Calu3 (cell line): ENCODE results near the gene ZNF334. TPM values are rescaled to one million over a fixed set of nuclear protein-coding genes. Genes with fewer than 3 reads are reported as not detected.

ENCODE experiments used
- BruUV-seq: library from RNA; stranded (reverse); fragments of 400-500 nt; replicated peaks from 2 replicates; lab custom pipeline; 2021; lab: Mats Ljungman, UMichigan
- CTCF ChIA-PET: fragments of 300-600 bp; sonication (Branson Sonifier 250); formaldehyde crosslinking; loops from one replicate; lab custom pipeline; 2022; ENCODE audit warnings: antibody characterized with exemption; lab: Charles Lee
- DNase-seq: peaks from one replicate; pipeline ENCODE4 v3.0.0; 2022
- H3K27ac Mint-ChIP-seq: one replicate; pipeline ENCODE4 v1.8.0; 2022; ENCODE audit warnings: mixed read lengths; ENCODE audit not compliant: unreplicated experiment
- H3K27me3 Mint-ChIP-seq: one replicate; pipeline ENCODE4 v1.8.0; 2022; ENCODE audit warnings: mixed read lengths; ENCODE audit not compliant: unreplicated experiment
- H3K36me3 Mint-ChIP-seq: one replicate; pipeline ENCODE4 v1.8.0; 2022; ENCODE audit warnings: mild to moderate bottlenecking, moderate library complexity, mixed read lengths; ENCODE audit not compliant: insufficient read depth, unreplicated experiment
- H3K4me1 Mint-ChIP-seq: one replicate; pipeline ENCODE4 v1.8.0; 2022; ENCODE audit warnings: mild to moderate bottlenecking, low read depth, mixed read lengths; ENCODE audit not compliant: unreplicated experiment
- H3K4me3 Mint-ChIP-seq: one replicate; pipeline ENCODE4 v1.8.0; 2022; ENCODE audit warnings: mild to moderate bottlenecking, low read depth, moderate library complexity, mixed read lengths; ENCODE audit not compliant: unreplicated experiment
- H3K9me3 Mint-ChIP-seq: one replicate; pipeline ENCODE4 v1.8.0; 2022; ENCODE audit warnings: low read depth, mixed read lengths; ENCODE audit not compliant: unreplicated experiment
- intact Hi-C: fragments of 100-400 bp; cut with micrococcal nuclease; formaldehyde crosslinking; loops from one replicate; pipeline ENCODE4 v1.10.0; 2022; ENCODE audit not compliant: unreplicated experiment
- total RNA-seq: library from RNA; stranded (reverse); gene quantifications from 2 replicates; pipeline ENCODE4 v1.2.3, GENCODE V29; 2022
- TF ChIP-seq, protein P1 (sequence below): fragments of 200-600 bp; IDR thresholded peaks from one replicate; pipeline ENCODE4 v1.8.0; 2022; ENCODE audit warnings: antibody characterized with exemption; ENCODE audit not compliant: unreplicated experiment

Gene ZNF334
- total RNA-seq, 1 experiment from 2014 or later, result not detected

- no peak for DNase-seq
- Mint-ChIP-seq H3K9me3 (peaks cover 29% of the 10 kb centered on the region), H3K4me1 (no peaks in the 10 kb centered on the region), H3K27me3 (peaks cover 66% of the 10 kb centered on the region), H3K4me3 (no peak overlapping the region), H3K27ac (no peak overlapping the region), H3K36me3 (no peaks in the 10 kb centered on the region)
- TF ChIP-seq, protein P1, sequence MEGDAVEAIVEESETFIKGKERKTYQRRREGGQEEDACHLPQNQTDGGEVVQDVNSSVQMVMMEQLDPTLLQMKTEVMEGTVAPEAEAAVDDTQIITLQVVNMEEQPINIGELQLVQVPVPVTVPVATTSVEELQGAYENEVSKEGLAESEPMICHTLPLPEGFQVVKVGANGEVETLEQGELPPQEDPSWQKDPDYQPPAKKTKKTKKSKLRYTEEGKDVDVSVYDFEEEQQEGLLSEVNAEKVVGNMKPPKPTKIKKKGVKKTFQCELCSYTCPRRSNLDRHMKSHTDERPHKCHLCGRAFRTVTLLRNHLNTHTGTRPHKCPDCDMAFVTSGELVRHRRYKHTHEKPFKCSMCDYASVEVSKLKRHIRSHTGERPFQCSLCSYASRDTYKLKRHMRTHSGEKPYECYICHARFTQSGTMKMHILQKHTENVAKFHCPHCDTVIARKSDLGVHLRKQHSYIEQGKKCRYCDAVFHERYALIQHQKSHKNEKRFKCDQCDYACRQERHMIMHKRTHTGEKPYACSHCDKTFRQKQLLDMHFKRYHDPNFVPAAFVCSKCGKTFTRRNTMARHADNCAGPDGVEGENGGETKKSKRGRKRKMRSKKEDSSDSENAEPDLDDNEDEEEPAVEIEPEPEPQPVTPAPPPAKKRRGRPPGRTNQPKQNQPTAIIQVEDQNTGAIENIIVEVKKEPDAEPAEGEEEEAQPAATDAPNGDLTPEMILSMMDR, result no peak
- intact Hi-C loops, result no loop called here
- CTCF ChIA-PET, result no interaction called here
- no TSS peak for BruUV-seq
Observed at GRCh38 chr20:46501337-46501942, 11.9 kb downstream of the ZNF334 start.

DNA sequence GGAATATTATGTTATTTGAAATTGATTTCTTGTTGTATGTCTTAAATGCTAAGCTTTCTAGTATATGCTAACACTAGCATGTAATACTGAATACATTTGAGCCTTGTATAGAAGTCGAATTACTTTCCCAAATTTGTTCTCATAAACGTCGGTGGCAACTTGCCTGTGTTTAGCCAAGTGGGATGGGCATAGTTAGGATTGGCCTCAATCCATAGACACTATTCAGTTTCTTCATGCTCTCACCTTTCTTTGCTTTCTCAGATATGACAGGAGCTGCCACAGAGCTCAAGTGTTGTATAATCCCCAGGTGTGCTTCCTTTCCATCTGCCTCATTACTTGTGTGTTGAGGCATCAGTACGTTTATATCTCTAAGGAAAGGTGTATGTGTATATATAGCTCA lies 19.3 kb downstream of the ZNF334 start:
- Mint-ChIP-seq H3K4me3 (no peak overlapping the region), H3K27me3 (peaks cover 95% of the 10 kb centered on the region), H3K9me3 (peaks cover 4% of the 10 kb centered on the region), H3K27ac (no peak overlapping the region), H3K4me1 (no peaks in the 10 kb centered on the region), H3K36me3 (no peaks in the 10 kb centered on the region)
- no TSS peak for BruUV-seq
- TF ChIP-seq, protein P1, result no peak
- DNase-seq, result no peak
- CTCF ChIA-PET, result no interaction called here
- intact Hi-C loops, result no loop called here

- Mint-ChIP-seq H3K4me1 (no peaks in the 10 kb centered on the region), H3K27me3 (peaks cover 99% of the 10 kb centered on the region), H3K36me3 (no peaks in the 10 kb centered on the region), H3K9me3 (no peaks in the 10 kb centered on the region), H3K27ac (no peak overlapping the region), H3K4me3 (no peak overlapping the region)
- intact Hi-C loops, result no loop called here
- TF ChIP-seq, protein P1, result no peak
- BruUV-seq, result no TSS peak
- CTCF ChIA-PET, result no interaction called here
- no peak for DNase-seq
Observed at GRCh38 chr20:46491354-46491753, 22.0 kb downstream of the ZNF334 start.

DNA sequence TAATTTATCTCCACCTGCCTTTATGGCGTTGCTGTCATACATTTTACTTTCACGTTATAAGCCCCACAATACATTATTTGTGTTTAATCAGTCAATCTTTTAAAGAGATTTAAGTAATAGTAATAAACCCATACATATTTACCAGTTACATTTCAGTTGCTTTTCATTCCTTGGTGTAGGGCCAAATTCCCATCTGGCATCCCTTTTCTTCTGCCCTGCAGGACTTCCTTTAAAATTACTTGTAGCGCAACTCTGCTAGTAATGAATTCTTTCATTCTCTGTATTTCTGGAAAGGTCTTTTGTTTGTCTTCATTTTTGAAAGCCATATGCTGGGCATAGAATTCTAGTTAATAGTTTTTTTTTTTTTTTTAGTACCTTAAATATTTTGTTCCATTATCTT lies 24.9 kb downstream of the ZNF334 start:
- H3K9me3 Mint-ChIP-seq, result no peaks in the 10 kb centered on the region

More for the DNA sequence above, 24.9 kb downstream of the ZNF334 start:
- peaks cover 99% of the 10 kb centered on the region for H3K27me3 Mint-ChIP-seq
- CTCF ChIA-PET, result interaction anchor here (1.3 kb wide), 1 partner anchor 9 kb away, joined by 3 read pairs; no protein-coding TSS in a partner anchor
- BruUV-seq, result no TSS peak
- intact Hi-C loops, result no loop called here
- H3K4me1 Mint-ChIP-seq, result peaks cover 13% of the 10 kb centered on the region
- no peaks in the 10 kb centered on the region for H3K36me3 Mint-ChIP-seq
- H3K27ac Mint-ChIP-seq, result no peak overlapping the region
- TF ChIP-seq, protein P1, result no peak
- H3K4me3 Mint-ChIP-seq, result no peak overlapping the region
- DNase-seq, result no peak
